Activated T-helper 1 cell treated with anti-CD3 and anti-CD28 coated beads, Interleukin-2, amount 50 U/mL, for 16 hours (primary cell): ENCODE measurements around the gene TSPAN5.

Source experiments
- DNase-seq, 2 donors: peaks; one replicate each; pipeline ENCODE4 v3.0.0-alpha.2; 2020; ENCODE audit warnings: low read depth in 1 of 2, low spot score in 1 of 2

The TSPAN5 gene

DNA sequence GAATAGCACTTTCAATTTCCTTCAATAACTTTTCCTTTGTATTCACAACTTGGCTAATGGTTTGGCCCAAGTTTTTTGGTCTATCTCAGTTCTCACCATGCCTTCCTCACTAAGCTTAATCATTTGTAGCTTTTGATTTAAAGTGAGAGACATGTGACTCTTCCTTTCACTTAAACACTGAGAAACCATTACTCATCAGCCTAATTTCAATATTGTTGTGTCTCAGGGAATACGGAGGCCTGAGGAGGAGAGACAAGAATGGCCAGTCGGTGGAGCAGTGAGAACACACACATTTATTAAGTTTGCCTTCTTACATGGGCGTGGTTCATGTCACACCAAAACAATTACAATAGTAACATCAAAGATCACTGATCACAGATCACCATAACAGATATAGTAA lies 56.7 kb downstream of the TSPAN5 start:
- DNase-seq = no peak

GRCh38 chr4:98599617-98600205 lies 58.7 kb downstream of the TSPAN5 start:
- DNase-seq = no peak

DNA sequence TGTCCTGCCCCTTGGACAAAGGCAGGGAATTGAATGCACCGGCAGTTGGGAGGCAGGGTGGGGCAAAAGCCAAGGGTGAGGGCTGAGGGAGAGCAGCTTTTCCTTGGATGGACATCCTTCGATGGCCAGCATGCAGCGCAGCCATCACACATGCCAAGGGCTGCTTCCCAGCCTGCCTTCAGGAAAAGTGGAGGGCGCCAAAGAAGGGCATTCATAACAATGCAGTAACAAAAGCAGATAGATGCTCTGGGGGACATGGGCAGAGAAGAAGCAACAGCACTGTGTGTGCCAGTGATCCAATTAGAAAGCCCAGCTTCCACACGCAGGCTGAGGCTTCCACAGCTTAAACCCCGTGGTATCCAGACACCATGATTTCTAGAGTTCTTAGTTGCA lies 71.5 kb downstream of the TSPAN5 start:
- no peak for DNase-seq

DNA sequence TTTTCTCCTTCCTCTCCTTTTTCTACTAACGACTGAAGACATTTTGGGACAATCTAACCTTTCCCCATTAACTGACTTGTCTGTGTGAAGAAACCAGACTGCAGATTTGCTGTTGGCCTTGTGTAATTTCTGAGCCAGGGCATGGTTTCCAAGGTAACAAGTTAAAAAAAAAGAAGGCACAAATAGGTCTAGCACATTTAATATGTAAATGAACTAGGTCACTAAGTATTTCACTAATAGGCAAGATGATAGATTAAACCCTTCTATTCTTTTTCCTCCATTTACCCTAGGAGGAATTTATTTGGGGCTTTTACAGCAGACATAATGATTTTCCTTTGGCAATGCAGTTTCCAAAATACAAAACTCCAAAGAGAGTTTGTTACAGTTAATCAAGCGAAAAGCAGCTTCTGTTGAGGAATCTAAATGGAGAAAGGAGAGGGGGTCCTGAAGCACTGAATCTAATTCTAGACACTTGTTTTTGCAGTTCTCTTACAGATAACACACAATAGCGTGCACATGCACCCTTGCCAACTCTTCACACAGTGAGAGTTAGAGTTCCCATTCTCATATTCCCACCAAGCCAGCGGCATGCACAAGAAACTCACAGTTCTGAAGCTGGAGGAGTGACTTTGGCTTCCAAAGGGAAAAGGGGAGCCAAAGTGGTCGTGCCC lies 72.0 kb downstream of the TSPAN5 start:
- no peak for DNase-seq

DNA sequence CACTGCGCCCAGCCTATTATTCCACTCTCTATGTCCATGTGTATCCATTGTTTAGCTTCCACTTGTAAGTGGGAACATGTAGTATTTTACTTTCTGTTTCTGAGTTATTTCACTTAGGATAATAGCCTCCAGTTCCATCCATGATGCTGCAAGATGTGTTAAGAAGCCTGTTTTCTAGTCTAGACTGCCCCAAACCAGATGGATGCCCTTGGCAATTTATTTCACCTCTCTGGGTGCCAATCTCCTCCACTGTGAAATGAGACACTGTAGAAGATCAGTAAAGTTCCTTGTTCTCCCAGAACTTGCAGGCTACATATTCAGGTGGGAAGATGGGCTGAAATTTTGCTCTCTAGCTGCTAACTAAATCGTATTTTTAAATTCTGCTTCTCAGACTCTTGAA lies 72.8 kb downstream of the TSPAN5 start:
- DNase-seq = no peak

GRCh38 chr4:98584265-98584664 lies 74.1 kb downstream of the TSPAN5 start:
- no peak for DNase-seq

- no peak for DNase-seq
Measured at GRCh38 chr4:98583265-98583664, 75.1 kb downstream of the TSPAN5 start.

- DNase-seq = no peak
Measured at GRCh38 chr4:98581126-98581525, 77.3 kb downstream of the TSPAN5 start.

DNA sequence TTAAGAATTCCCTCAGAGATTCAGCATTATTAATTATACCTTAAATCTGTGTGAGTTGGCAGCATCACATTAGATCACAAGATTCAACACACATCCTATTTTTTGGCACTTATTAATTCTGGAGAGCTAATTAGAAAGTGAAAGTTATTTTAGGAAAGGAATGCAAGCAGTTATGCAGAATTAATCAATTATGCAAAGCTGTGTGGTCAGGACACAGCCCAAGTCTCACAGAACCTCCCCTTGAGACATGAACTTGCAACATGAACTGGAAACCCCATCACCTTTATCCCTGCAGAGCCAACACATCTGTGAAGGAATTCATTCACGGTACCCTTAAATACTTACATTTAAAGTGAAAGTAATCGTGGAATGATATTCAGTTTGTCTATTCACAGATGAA lies 80.5 kb downstream of the TSPAN5 start:
- DNase-seq = no peak

DNA sequence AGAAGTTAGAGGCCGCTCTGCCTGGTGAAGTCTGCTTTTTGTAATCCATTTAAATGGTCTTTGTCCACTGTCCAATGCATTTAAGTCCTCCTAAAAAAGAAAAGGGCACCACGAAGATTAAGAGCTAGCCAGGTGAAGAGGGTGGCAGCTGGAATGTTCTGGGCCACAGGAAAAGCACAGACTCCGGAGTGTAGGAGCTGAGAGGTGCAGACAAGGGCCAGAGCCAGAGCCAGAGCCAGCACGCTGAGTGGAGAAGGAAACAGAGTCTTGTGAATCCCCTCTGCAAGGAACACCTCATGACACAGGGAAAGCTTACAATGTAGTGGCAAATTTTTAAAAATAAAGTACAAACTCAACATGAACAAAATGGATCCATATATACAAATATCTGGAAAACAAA lies 83.6 kb downstream of the TSPAN5 start:
- DNase-seq = no peak

- DNase-seq = no peak
Measured at GRCh38 chr4:98573791-98574190, 84.6 kb downstream of the TSPAN5 start.

DNA sequence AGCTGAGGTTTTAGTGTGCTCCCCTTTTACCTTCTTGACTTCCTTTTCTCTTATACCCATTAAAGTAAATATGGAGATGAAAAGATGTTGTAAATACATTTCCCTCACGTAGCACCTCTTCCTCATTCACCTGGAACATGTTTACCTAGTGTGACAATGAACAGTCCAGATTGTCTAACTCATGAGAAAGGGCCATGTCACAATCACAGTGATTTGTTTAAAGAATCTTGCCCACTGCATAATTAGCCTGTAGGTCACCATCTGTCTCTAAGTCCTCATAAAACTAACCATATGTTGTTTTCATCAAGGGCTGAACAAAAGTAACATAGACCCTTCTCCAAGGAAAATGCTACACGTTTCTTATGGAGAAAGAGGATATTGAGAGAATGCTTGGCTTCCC lies 85.7 kb downstream of the TSPAN5 start:
- no peak for DNase-seq

GRCh38 chr4:98571161-98571786 lies 87.1 kb downstream of the TSPAN5 start:
- DNase-seq = no peak

GRCh38 chr4:98570151-98570797 lies 88.1 kb downstream of the TSPAN5 start:
- no peak for DNase-seq

DNA sequence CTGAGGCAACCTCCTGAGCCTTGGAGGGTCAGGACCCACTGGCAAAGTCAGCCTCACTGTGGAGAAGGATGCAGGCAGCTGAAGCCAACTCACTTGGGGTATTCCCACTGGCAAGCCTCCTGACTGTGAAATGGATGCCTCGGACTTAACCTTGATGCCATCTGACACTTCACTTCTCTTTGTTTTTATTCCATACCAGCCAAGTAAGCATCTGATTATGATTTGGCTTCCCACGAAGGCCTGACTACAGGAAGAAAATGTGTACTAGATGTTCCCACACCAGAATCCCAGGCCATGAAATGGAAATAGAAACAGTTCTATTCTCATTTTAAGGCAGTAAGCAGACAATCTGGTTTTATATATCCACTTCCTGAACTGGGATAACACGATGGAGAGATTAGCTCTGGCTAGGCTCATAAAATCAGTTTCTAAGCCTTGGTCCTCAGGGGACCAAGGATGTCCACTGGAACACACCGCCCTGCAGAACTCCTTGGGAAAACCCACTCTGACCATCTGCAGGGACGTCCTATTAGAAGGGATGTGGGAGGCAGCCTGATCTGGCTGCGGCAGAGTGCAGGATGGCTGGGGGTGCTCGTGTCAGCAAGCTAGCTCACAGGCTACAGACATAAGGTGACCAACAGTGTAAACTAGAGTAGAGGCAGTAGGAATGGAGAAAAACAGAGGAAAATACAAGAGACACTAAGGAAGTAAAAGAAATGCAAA lies 89.3 kb downstream of the TSPAN5 start:
- no peak for DNase-seq

DNA sequence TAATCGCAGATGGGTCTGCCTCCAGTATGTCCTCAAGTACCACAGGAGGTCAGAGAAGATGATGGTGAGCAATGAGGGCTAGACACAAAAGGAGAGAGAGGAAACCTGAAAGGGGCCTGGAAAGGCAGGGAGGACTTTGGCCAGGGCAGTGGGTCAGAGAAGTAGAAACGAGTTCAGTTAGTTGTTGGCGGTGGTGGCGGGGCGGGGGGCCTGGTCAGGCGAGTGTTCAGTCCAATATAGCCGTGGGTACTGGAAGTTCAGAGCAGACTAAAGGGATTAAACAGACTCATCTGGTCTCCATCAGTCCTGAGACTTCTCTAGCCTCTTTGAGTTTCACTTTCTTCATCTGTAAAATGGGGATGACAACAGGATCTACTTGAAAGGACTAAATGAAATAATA lies 90.8 kb downstream of the TSPAN5 start:
- no peak for DNase-seq

DNA sequence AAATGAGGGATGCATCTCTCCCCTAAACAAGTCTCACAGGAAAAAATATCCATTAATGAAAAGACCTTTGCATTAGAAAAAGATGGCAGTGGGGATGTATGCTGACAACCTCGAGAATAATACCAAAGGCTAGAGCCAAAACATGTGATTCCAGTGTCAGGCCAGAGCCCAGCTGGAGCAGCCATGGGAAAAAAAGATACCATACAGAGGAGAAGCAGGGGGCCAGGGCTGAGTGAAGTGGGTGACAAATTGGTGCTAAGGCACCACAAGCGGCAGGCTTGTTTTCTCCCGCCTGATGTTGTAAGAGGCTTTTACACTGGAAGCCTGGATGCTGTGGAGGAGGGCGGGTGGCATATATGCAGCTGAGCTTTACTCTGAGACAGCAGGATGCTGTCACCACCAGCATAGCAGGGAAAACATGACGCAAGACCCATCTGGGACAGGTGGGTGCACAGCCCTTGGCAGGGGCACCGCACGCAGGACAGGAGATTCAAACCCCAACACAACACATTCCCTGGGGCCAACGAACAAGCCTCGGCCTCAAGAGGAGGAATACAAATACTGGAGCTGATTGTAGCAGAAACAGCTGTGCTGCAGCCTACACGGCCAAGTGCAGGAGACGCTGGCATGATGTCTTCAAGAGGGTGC lies 91.9 kb downstream of the TSPAN5 start:
- no peak for DNase-seq

DNA sequence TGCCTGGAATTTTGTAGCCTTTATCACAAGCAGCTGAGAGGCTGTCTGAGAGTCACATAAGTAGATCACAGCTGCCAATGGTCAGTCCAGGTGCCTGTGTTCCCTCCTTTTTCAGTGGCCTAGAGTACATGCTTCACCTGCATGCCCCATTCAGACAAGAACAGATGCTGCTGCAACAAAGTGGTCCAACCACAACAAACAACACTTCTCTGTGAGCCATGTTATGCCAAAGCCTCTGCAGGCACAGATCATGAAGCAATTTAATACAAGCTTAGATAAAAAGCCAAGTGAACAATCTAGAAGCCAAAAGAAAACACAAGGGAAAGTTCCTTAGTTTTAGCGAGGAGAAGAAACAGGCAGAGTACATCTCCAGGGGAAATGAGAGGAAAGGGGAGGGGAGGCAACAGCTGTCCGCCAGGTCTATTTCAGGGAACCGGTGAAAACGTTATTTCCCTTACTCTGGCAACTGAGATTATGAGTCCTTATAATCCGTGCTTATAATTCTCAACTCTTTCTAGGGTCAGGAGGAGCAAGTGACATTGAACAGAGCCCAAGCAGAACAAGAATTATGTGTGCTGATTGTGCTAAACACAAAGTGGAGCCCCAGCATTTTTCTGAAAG lies 92.6 kb downstream of the TSPAN5 start:
- no peak for DNase-seq

DNA sequence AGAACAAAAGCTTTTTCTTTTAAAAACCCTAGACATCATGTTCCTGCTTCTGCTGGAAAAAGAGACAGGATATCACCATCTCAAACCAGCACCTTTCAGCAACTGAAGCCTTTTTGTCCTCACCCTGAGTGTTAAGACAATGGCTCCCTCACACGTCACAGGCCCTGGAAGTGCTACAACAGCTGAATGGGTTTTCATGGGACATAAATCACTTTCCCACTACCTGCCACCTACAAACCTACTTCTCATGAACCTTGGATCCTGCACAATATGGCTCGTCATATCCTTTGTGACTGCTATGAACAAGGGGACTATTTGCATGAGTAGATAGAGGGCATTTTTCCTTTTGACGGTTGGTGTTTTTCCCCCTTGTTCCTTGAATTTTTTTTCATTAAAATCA lies 93.6 kb downstream of the TSPAN5 start:
- no peak for DNase-seq

- DNase-seq = no peak
Measured at GRCh38 chr4:98560321-98560720, 98.1 kb downstream of the TSPAN5 start.
